ENCODE data around the gene RSU1. TPM values are rescaled to one million over a fixed set of nuclear protein-coding genes. Genes with fewer than 3 reads are reported as not detected.

Gene RSU1
- total RNA-seq, 1 donor from 2014 or later, result 39.2 TPM

- no peak for DNase-seq
- no peaks in the 10 kb centered on the region for H3K27me3 ChIP-seq (ENCODE audit: low read depth)
- intact Hi-C loops (cut with micrococcal nuclease), result no loop called here
- H3K27ac ChIP-seq (replicated peaks), result no peak overlapping the region
- no peaks in the 10 kb centered on the region for H3K36me3 ChIP-seq
- H3K4me1 ChIP-seq, result peaks cover 25% of the 10 kb centered on the region
- H3K9me3 ChIP-seq (replicated peaks), result no peaks in the 10 kb centered on the region
- no peak overlapping the region for H3K4me3 ChIP-seq
- no peak for TF ChIP-seq CTCF (IDR thresholded peaks at IDR 0.05; ENCODE audit: borderline replicate concordance)
These were observed 177.1 kb downstream of the RSU1 start for GRCh38 chr10:16640153-16640552.

GRCh38 chr10:16639471-16639870, 177.8 kb downstream of the RSU1 start:
- H3K27ac ChIP-seq (replicated peaks), result no peak overlapping the region
- no peaks in the 10 kb centered on the region for H3K36me3 ChIP-seq
- H3K4me3 ChIP-seq, result no peak overlapping the region
- H3K4me1 ChIP-seq, result peaks cover 25% of the 10 kb centered on the region
- H3K9me3 ChIP-seq (replicated peaks), result no peaks in the 10 kb centered on the region
- TF ChIP-seq CTCF (IDR thresholded peaks at IDR 0.05; ENCODE audit: borderline replicate concordance), result no peak
- intact Hi-C loops (cut with micrococcal nuclease), result no loop called here
- DNase-seq, result no peak
- H3K27me3 ChIP-seq (ENCODE audit: low read depth), result no peaks in the 10 kb centered on the region

- no peak for TF ChIP-seq CTCF (IDR thresholded peaks at IDR 0.05; ENCODE audit: borderline replicate concordance)
- H3K27me3 ChIP-seq (ENCODE audit: low read depth), result no peaks in the 10 kb centered on the region
- H3K9me3 ChIP-seq (replicated peaks), result no peaks in the 10 kb centered on the region
- intact Hi-C loops (cut with micrococcal nuclease), result no loop called here
- no peak overlapping the region for H3K4me3 ChIP-seq
- H3K27ac ChIP-seq (replicated peaks), result no peak overlapping the region
- DNase-seq, result no peak
- H3K4me1 ChIP-seq, result peaks cover 7% of the 10 kb centered on the region
- H3K36me3 ChIP-seq, result no peaks in the 10 kb centered on the region
These were observed 184.2 kb downstream of the RSU1 start for GRCh38 chr10:16632996-16633395.

GRCh38 chr10:16626697-16627096, 190.5 kb downstream of the RSU1 start:
- Histone ChIP-seq H3K9me3 (replicated peaks) (no peaks in the 10 kb centered on the region), H3K27ac (replicated peaks) (no peak overlapping the region), H3K27me3 (ENCODE audit: low read depth) (no peaks in the 10 kb centered on the region), H3K4me1 (peaks cover 7% of the 10 kb centered on the region), H3K4me3 (no peak overlapping the region), H3K36me3 (no peaks in the 10 kb centered on the region)
- DNase-seq, result no peak
- no peak for TF ChIP-seq CTCF (IDR thresholded peaks at IDR 0.05; ENCODE audit: borderline replicate concordance)
- intact Hi-C loops (cut with micrococcal nuclease), result no loop called here

GRCh38 chr10:16612981-16613355, 204.3 kb downstream of the RSU1 start:
- no peak for TF ChIP-seq CTCF (IDR thresholded peaks at IDR 0.05; ENCODE audit: borderline replicate concordance)
- no peak overlapping the region for H3K4me3 ChIP-seq
- intact Hi-C loops (cut with micrococcal nuclease), result no loop called here
- H3K4me1 ChIP-seq, result peaks cover 6% of the 10 kb centered on the region
- H3K9me3 ChIP-seq (replicated peaks), result peaks cover 29% of the 10 kb centered on the region
- H3K27ac ChIP-seq (replicated peaks), result no peak overlapping the region
- no peaks in the 10 kb centered on the region for H3K27me3 ChIP-seq (ENCODE audit: low read depth)
- H3K36me3 ChIP-seq, result no peaks in the 10 kb centered on the region
- DNase-seq, result no peak
